Suprapubic skin (tissue), 4 donors: ENCODE data around the gene KCNK18.

Experiments used
- EP300 ChIP-seq: sonication (generic); formaldehyde crosslinking; IDR thresholded peaks from one replicate; pipeline ENCODE4 v1.6.1; 2017; ENCODE audit warnings: antibody characterized with exemption
- POLR2A ChIP-seq, 2 donors: fragments of 450-650 bp; IDR thresholded peaks; one replicate each; pipeline ENCODE4 v1.6.1; 2017; ENCODE audit warnings: antibody characterized with exemption in 2 of 2, mild to moderate bottlenecking in 2 of 2, moderate library complexity in 2 of 2
- POLR2AphosphoS5 ChIP-seq, 3 donors: sonication (generic); formaldehyde crosslinking; IDR thresholded peaks; one replicate each; pipeline ENCODE4 v1.6.1; 2017; ENCODE audit warnings: antibody characterized with exemption in 3 of 3
- TF ChIP-seq, protein P1 (sequence below), 2 donors: fragments of 200-600 bp in 1 of 2; fragments of 450-650 bp in 1 of 2; sonication (generic) in 1 of 2; IDR thresholded peaks; one replicate each; pipeline ENCODE4 v1.5.1; 2016 to 2019; ENCODE audit warnings: antibody characterized with exemption in 2 of 2, mild to moderate bottlenecking in 1 of 2, moderate library complexity in 1 of 2

DNA sequence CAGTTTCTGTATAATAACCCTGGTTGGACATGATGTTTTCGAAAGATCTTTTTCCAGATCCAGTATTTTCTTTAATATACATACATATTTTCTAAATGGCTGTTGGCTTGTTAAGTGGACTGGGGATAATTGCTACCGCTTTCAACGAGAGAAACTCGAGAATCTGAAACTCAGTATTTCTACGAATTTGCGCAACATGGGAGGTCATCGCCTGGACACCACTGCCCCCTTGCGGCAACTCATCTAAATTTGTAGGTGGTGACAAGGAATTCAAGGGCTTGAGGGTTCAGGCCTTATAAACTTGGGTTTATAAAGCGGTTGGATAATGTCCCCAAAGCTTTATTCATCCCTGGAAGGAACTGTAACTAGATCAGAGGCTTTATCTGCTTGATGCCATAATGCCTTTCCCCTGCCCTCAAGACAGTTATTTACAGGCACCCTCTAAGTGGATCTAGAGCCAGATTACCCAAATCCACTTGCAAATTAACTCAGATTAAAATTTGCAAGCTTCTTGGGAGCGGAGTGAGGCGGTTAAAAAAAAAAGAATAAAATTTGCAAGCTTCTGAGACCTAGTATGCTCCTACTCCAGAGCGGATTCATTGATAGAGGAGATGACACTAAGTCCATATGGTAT is 21.3 kb upstream of the KCNK18 start:
- TF ChIP-seq, protein P1, sequence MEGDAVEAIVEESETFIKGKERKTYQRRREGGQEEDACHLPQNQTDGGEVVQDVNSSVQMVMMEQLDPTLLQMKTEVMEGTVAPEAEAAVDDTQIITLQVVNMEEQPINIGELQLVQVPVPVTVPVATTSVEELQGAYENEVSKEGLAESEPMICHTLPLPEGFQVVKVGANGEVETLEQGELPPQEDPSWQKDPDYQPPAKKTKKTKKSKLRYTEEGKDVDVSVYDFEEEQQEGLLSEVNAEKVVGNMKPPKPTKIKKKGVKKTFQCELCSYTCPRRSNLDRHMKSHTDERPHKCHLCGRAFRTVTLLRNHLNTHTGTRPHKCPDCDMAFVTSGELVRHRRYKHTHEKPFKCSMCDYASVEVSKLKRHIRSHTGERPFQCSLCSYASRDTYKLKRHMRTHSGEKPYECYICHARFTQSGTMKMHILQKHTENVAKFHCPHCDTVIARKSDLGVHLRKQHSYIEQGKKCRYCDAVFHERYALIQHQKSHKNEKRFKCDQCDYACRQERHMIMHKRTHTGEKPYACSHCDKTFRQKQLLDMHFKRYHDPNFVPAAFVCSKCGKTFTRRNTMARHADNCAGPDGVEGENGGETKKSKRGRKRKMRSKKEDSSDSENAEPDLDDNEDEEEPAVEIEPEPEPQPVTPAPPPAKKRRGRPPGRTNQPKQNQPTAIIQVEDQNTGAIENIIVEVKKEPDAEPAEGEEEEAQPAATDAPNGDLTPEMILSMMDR (IDR thresholded peaks at IDR 0.05): peak; percentile 43 to 68
- no peak for TF ChIP-seq POLR2AphosphoS5 (IDR thresholded peaks at IDR 0.05)
- no peak for TF ChIP-seq POLR2A (IDR thresholded peaks at IDR 0.05)
- no peak for TF ChIP-seq EP300
